Nephron progenitor cell (in vitro differentiated cells): Measurements from ENCODE around the gene PLA2G4B.

ENCODE experiments used
- DNase-seq: peaks from one replicate; pipeline ENCODE4 v3.0.0; 2021
- H3K27ac Mint-ChIP-seq: 2 replicates; pipeline ENCODE4 v1.8.0; 2021; ENCODE audit warnings: mild to moderate bottlenecking, moderate library complexity, mixed read lengths
- H3K27me3 Mint-ChIP-seq: 2 replicates; pipeline ENCODE4 v1.8.0; 2021; ENCODE audit warnings: mild to moderate bottlenecking, low read depth, mixed read lengths; ENCODE audit not compliant: poor library complexity
- H3K36me3 Mint-ChIP-seq: 2 replicates; pipeline ENCODE4 v1.8.0; 2021; ENCODE audit warnings: low read depth, mixed read lengths
- H3K4me1 Mint-ChIP-seq: 2 replicates; pipeline ENCODE4 v1.8.0; 2021; ENCODE audit warnings: mixed read lengths
- H3K4me3 Mint-ChIP-seq: 2 replicates; pipeline ENCODE4 v1.8.0; 2021; ENCODE audit warnings: mild to moderate bottlenecking, moderate library complexity, mixed read lengths
- H3K9me3 Mint-ChIP-seq: 2 replicates; pipeline ENCODE4 v1.8.0; 2021; ENCODE audit warnings: mild to moderate bottlenecking, moderate library complexity, mixed read lengths
- CTCF ChIP-seq: fragments of 200-600 bp; sonication (generic); IDR thresholded peaks from 2 replicates; pipeline ENCODE4 v1.5.0; 2021; ENCODE audit warnings: antibody characterized with exemption

PLA2G4B gene

GRCh38 chr15:41836073-41836472 lies 2.6 kb upstream of the PLA2G4B start:
- no peak for TF ChIP-seq CTCF
- peaks cover 3% of the 10 kb centered on the region for H3K27me3 Mint-ChIP-seq
- H3K4me3 Mint-ChIP-seq: no peak overlapping the region
- H3K9me3 Mint-ChIP-seq: no peaks in the 10 kb centered on the region
- no peaks in the 10 kb centered on the region for H3K4me1 Mint-ChIP-seq
- H3K36me3 Mint-ChIP-seq: peaks cover 23% of the 10 kb centered on the region
- H3K27ac Mint-ChIP-seq: no peak overlapping the region
- DNase-seq: no peak

- H3K27me3 Mint-ChIP-seq: peaks cover 3% of the 10 kb centered on the region
- TF ChIP-seq CTCF: no peak
- no peak for DNase-seq
- H3K9me3 Mint-ChIP-seq: no peaks in the 10 kb centered on the region
- H3K36me3 Mint-ChIP-seq: peaks cover 16% of the 10 kb centered on the region
- no peaks in the 10 kb centered on the region for H3K4me1 Mint-ChIP-seq
- no peak overlapping the region for H3K4me3 Mint-ChIP-seq
- H3K27ac Mint-ChIP-seq: no peak overlapping the region
These were observed 1.8 kb upstream of the PLA2G4B start for GRCh38 chr15:41836713-41837454.

GRCh38 chr15:41839781-41840491 lies 1.3 kb downstream of the PLA2G4B start:
- Mint-ChIP-seq H3K4me1 (peaks cover 5% of the 10 kb centered on the region), H3K4me3 (no peak overlapping the region), H3K36me3 (peaks cover 8% of the 10 kb centered on the region), H3K9me3 (no peaks in the 10 kb centered on the region), H3K27ac (no peak overlapping the region), H3K27me3 (peaks cover 2% of the 10 kb centered on the region)
- DNase-seq: no peak
- TF ChIP-seq CTCF: no peak

- peaks cover 8% of the 10 kb centered on the region for H3K36me3 Mint-ChIP-seq
- H3K9me3 Mint-ChIP-seq: no peaks in the 10 kb centered on the region
- TF ChIP-seq CTCF: no peak
- H3K27me3 Mint-ChIP-seq: no peaks in the 10 kb centered on the region
- no peak for DNase-seq
- no peak overlapping the region for H3K4me3 Mint-ChIP-seq
- H3K4me1 Mint-ChIP-seq: peaks cover 5% of the 10 kb centered on the region
- no peak overlapping the region for H3K27ac Mint-ChIP-seq
These were observed 2.0 kb downstream of the PLA2G4B start for GRCh38 chr15:41840673-41841072.

- Mint-ChIP-seq H3K36me3 (peaks cover 8% of the 10 kb centered on the region), H3K9me3 (no peaks in the 10 kb centered on the region), H3K27ac (no peak overlapping the region), H3K27me3 (no peaks in the 10 kb centered on the region), H3K4me1 (peaks cover 5% of the 10 kb centered on the region), H3K4me3 (no peak overlapping the region)
- no peak for TF ChIP-seq CTCF
- no peak for DNase-seq
These were observed 2.5 kb downstream of the PLA2G4B start for GRCh38 chr15:41841131-41841530.

- no peak for TF ChIP-seq CTCF
- Mint-ChIP-seq H3K4me1 (peaks cover 5% of the 10 kb centered on the region), H3K36me3 (peaks cover 5% of the 10 kb centered on the region), H3K27ac (peak overlapping the region; percentile 91), H3K4me3 (no peak overlapping the region), H3K9me3 (no peaks in the 10 kb centered on the region), H3K27me3 (no peaks in the 10 kb centered on the region)
- no peak for DNase-seq
These were observed 3.6 kb downstream of the PLA2G4B start for GRCh38 chr15:41842229-41842628.
